B cell (primary cell): ENCODE results near the gene NECTIN4.

Experiments used
- CTCF ChIP-seq: fragments of 200-600 bp; IDR thresholded peaks from one replicate; pipeline ENCODE4 v1.8.0; 2022; ENCODE audit warnings: antibody characterized with exemption, mild to moderate bottlenecking
- EZH2 ChIP-seq: IDR thresholded peaks from 2 replicates; pipeline ENCODE4 v1.6.1; 2012; ENCODE audit warnings: borderline replicate concordance, low read depth, mild to moderate bottlenecking, moderate library complexity, low read length; ENCODE audit not compliant: insufficient read depth, poor library complexity, severe bottlenecking

GRCh38 chr1:161066694-161067093 lies 22.7 kb downstream of the NECTIN4 start:
- no peak for TF ChIP-seq CTCF
- no peak for TF ChIP-seq EZH2
